KOPT-K1 (cell line): ENCODE results near the gene HOXB6.

Source experiments
- H3K27ac ChIP-seq: fragments of 200-600 bp; sonication (generic); 2 replicates; pipeline ENCODE4 v1.5.1; 2016; ENCODE audit warnings: antibody characterized with exemption, mild to moderate bottlenecking, low read depth, low read length; ENCODE audit not compliant: poor library complexity, severe bottlenecking
- H3K36me3 ChIP-seq: fragments of 200-600 bp; sonication (generic); 2 replicates; pipeline ENCODE4 v1.5.1; 2017; ENCODE audit warnings: antibody characterized with exemption, mild to moderate bottlenecking, low read length, moderate library complexity; ENCODE audit not compliant: insufficient read depth
- H3K9me3 ChIP-seq: fragments of 200-600 bp; sonication (generic); 2 replicates; pipeline ENCODE4 v1.5.1; 2017; ENCODE audit warnings: antibody characterized with exemption, low read length, mild to moderate bottlenecking; ENCODE audit not compliant: insufficient read depth, poor library complexity, severe bottlenecking

The HOXB6 gene

GRCh38 chr17:48618256-48618896, 13.6 kb upstream of the HOXB6 start:
- Histone ChIP-seq H3K27ac (no peak overlapping the region), H3K9me3 (no peaks in the 10 kb centered on the region), H3K36me3 (no peaks in the 10 kb centered on the region)

GRCh38 chr17:48617471-48618255, 12.9 kb upstream of the HOXB6 start:
- Histone ChIP-seq H3K9me3 (no peaks in the 10 kb centered on the region), H3K27ac (no peak overlapping the region), H3K36me3 (no peaks in the 10 kb centered on the region)

GRCh38 chr17:48616717-48617470, 12.1 kb upstream of the HOXB6 start:
- Histone ChIP-seq H3K36me3 (no peaks in the 10 kb centered on the region), H3K27ac (no peak overlapping the region), H3K9me3 (no peaks in the 10 kb centered on the region)

GRCh38 chr17:48615963-48616716, 11.4 kb upstream of the HOXB6 start:
- Histone ChIP-seq H3K36me3 (no peaks in the 10 kb centered on the region), H3K9me3 (no peaks in the 10 kb centered on the region), H3K27ac (no peak overlapping the region)

GRCh38 chr17:48615047-48615962, 10.5 kb upstream of the HOXB6 start, which contains the start of gene HOXB8:
TSS of gene HOXB8 (minus strand) at chr17:48615292. CDS start at chr17:48614704, 588 bp downstream.
- no peaks in the 10 kb centered on the region for H3K9me3 ChIP-seq
- H3K27ac ChIP-seq, result no peak within 1 kb of the TSS
- no peaks in the 10 kb centered on the region for H3K36me3 ChIP-seq

GRCh38 chr17:48613862-48614694, 9.3 kb upstream of the HOXB6 start:
- Histone ChIP-seq H3K27ac (no peak overlapping the region), H3K9me3 (no peaks in the 10 kb centered on the region), H3K36me3 (no peaks in the 10 kb centered on the region)

GRCh38 chr17:48612854-48613691, 8.3 kb upstream of the HOXB6 start:
- Histone ChIP-seq H3K27ac (no peak overlapping the region), H3K36me3 (no peaks in the 10 kb centered on the region), H3K9me3 (no peaks in the 10 kb centered on the region)

GRCh38 chr17:48612456-48612853, 7.7 kb upstream of the HOXB6 start:
- H3K36me3 ChIP-seq, result no peaks in the 10 kb centered on the region
- no peak overlapping the region for H3K27ac ChIP-seq
- H3K9me3 ChIP-seq, result no peaks in the 10 kb centered on the region

- no peaks in the 10 kb centered on the region for H3K36me3 ChIP-seq
- no peak overlapping the region for H3K27ac ChIP-seq
- H3K9me3 ChIP-seq, result no peaks in the 10 kb centered on the region
Observed at GRCh38 chr17:48611681-48612455, 7.1 kb upstream of the HOXB6 start.

- Histone ChIP-seq H3K36me3 (no peaks in the 10 kb centered on the region), H3K27ac (no peak overlapping the region), H3K9me3 (no peaks in the 10 kb centered on the region)
Observed at GRCh38 chr17:48611213-48611612, 6.4 kb upstream of the HOXB6 start.

GRCh38 chr17:48610282-48611211, 5.8 kb upstream of the HOXB6 start, which contains the start of gene HOXB7:
TSS of gene HOXB7 (minus strand) at chr17:48611017. CDS start at chr17:48610918, 99 bp downstream.
- Histone ChIP-seq H3K9me3 (no peaks in the 10 kb centered on the region), H3K27ac (no peak within 1 kb of the TSS), H3K36me3 (no peaks in the 10 kb centered on the region)
